SU-DHL-6 (cell line): ENCODE results near the gene WWOX.

ENCODE experiments used
- H2AFZ ChIP-seq: fragments of 200-600 bp; sonication (generic); 2 replicates; pipeline ENCODE4 v1.6.1; 2014; ENCODE audit warnings: low read depth, mild to moderate bottlenecking, moderate library complexity, mixed read lengths, antibody characterized with exemption, low read length; ENCODE audit not compliant: severe bottlenecking
- H3F3A ChIP-seq: fragments of 200-600 bp; shearing (Covaris generic); 2 replicates; pipeline ENCODE4 v1.6.0; 2016; ENCODE audit warnings: antibody characterized with exemption, mild to moderate bottlenecking; ENCODE audit not compliant: insufficient read depth
- H3K27ac ChIP-seq: fragments of 200-600 bp; sonication (generic); 2 replicates; pipeline ENCODE4 v1.5.1; 2016; ENCODE audit warnings: low read depth, mild to moderate bottlenecking, low read length, moderate library complexity, mixed read lengths
- H3K27me3 ChIP-seq: fragments of 200-600 bp; sonication (generic), shearing (Covaris generic); 2 replicates; pipeline ENCODE4 v1.6.0; 2014; ENCODE audit warnings: mild to moderate bottlenecking, low read length
- H3K36me3 ChIP-seq: fragments of 200-600 bp; sonication (generic); 2 replicates; pipeline ENCODE4 v1.6.1; 2014; ENCODE audit warnings: mild to moderate bottlenecking, low read length, mixed read lengths
- H3K4me2 ChIP-seq: fragments of 300-600, 200-600 bp; shearing (Covaris generic), sonication (generic); 2 replicates; pipeline ENCODE4 v1.6.0; 2014; ENCODE audit warnings: low read length, low read depth, mild to moderate bottlenecking; ENCODE audit not compliant: poor library complexity, severe bottlenecking
- H3K4me3 ChIP-seq: fragments of 200-600 bp; sonication (generic); 2 replicates; pipeline ENCODE4 v1.5.1; 2014; ENCODE audit warnings: antibody characterized with exemption, low read length, mild to moderate bottlenecking, mixed read lengths; ENCODE audit not compliant: insufficient read depth, poor library complexity, severe bottlenecking
- H3K79me2 ChIP-seq: fragments of 200-600 bp; sonication (generic); 2 replicates; pipeline ENCODE4 v1.6.1; 2014; ENCODE audit warnings: mild to moderate bottlenecking, low read length, moderate library complexity; ENCODE audit not compliant: insufficient read depth
- H3K9ac ChIP-seq: fragments of 200-600 bp; sonication (generic); 2 replicates; pipeline ENCODE4 v1.7.0; 2014; ENCODE audit warnings: mild to moderate bottlenecking, low read length
- H3K9me2 ChIP-seq: fragments of 200-600 bp; sonication (generic); replicated peaks from 2 replicates; pipeline ENCODE4 v1.6.1; 2014; ENCODE audit warnings: low read length; ENCODE audit not compliant: insufficient read depth
- H3K9me3 ChIP-seq: fragments of 200-600 bp; sonication (generic); 2 replicates; pipeline ENCODE4 v1.6.1; 2014; ENCODE audit warnings: low read length, mixed read lengths; ENCODE audit not compliant: insufficient read depth
- H4K20me1 ChIP-seq: fragments of 200-600 bp; sonication (generic); 2 replicates; pipeline ENCODE4 v1.6.1; 2014; ENCODE audit warnings: low read depth, mild to moderate bottlenecking, antibody characterized with exemption, low read length, moderate library complexity, mixed read lengths
- CTCF ChIP-seq: fragments of 200-600 bp; sonication (generic); IDR thresholded peaks from one replicate; pipeline ENCODE4 v1.5.1; 2017; ENCODE audit warnings: antibody characterized with exemption, mild to moderate bottlenecking, low read length, moderate library complexity; ENCODE audit not compliant: insufficient read depth, poor library complexity, severe bottlenecking
- EZH2phosphoT487 ChIP-seq: fragments of 200-600 bp; sonication (generic), shearing (Covaris generic); conservative IDR thresholded peaks from 2 replicates; pipeline ENCODE4 v1.6.1; 2018; ENCODE audit warnings: mild to moderate bottlenecking, antibody characterized with exemption, low read length, moderate library complexity, mixed read lengths

The WWOX gene

GRCh38 chr16:79064256-79064972, 965.0 kb downstream of the WWOX start:
- Histone ChIP-seq H3K4me2 (no peak overlapping the region), H3K36me3 (no peaks in the 10 kb centered on the region), H3K9me2 (no peaks in the 10 kb centered on the region), H3K4me3 (no peak overlapping the region), H3F3A (no peaks in the 10 kb centered on the region), H3K27ac (no peak overlapping the region), H3K27me3 (no peaks in the 10 kb centered on the region), H3K9me3 (no peaks in the 10 kb centered on the region), H3K9ac (no peak overlapping the region), H2AFZ (no peak overlapping the region), H3K79me2 (no peaks in the 10 kb centered on the region), H4K20me1 (no peaks in the 10 kb centered on the region)
- TF ChIP-seq EZH2phosphoT487 (no peak), CTCF (no peak)

- TF ChIP-seq CTCF (no peak), EZH2phosphoT487 (no peak)
- Histone ChIP-seq H3K9me3 (no peaks in the 10 kb centered on the region), H2AFZ (no peak overlapping the region), H3K4me3 (no peak overlapping the region), H3F3A (no peaks in the 10 kb centered on the region), H3K79me2 (no peaks in the 10 kb centered on the region), H3K9me2 (no peaks in the 10 kb centered on the region), H3K4me2 (no peak overlapping the region), H4K20me1 (no peaks in the 10 kb centered on the region), H3K36me3 (no peaks in the 10 kb centered on the region), H3K9ac (no peak overlapping the region), H3K27ac (no peak overlapping the region), H3K27me3 (no peaks in the 10 kb centered on the region)
These were observed 967.1 kb downstream of the WWOX start for GRCh38 chr16:79066561-79066960.

DNA sequence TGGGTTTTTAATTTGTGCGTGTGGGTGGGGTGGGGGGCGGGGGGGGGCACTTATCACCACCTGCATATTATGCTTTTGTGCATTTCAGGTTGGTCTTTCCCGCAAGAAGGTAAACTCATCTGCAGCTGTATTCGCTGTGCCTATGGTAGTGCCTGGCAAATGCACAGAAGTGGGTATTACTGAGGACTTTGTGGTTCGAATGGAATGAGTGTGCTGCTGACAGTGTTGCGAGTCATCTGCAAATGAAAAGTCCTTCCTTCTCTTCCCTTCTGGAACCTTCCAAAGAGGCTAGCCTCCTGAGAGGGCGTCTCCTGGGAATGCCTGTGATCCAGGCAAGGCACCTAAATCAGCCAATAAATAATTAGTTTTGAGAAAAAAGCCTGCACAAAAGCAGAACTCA, 968.1 kb downstream of the WWOX start:
- H3F3A ChIP-seq, result no peaks in the 10 kb centered on the region
- no peaks in the 10 kb centered on the region for H3K79me2 ChIP-seq
- TF ChIP-seq CTCF (no peak), EZH2phosphoT487 (no peak)
- no peaks in the 10 kb centered on the region for H4K20me1 ChIP-seq
- H3K9me2 ChIP-seq, result no peaks in the 10 kb centered on the region
- no peaks in the 10 kb centered on the region for H3K36me3 ChIP-seq
- no peak overlapping the region for H3K9ac ChIP-seq
- no peaks in the 10 kb centered on the region for H3K27me3 ChIP-seq
- no peak overlapping the region for H3K27ac ChIP-seq
- H3K9me3 ChIP-seq, result no peaks in the 10 kb centered on the region
- no peak overlapping the region for H3K4me2 ChIP-seq
- H3K4me3 ChIP-seq, result no peak overlapping the region
- no peak overlapping the region for H2AFZ ChIP-seq
